Stimulated activated CD4-positive, alpha-beta T cell treated with anti-CD3 and anti-CD28 coated beads, Interleukin-1b, Interleukin-23, amount 100 ng/mL, for 24 hours (primary cell): ENCODE measurements around the gene ECHDC3.

Experiments
- DNase-seq, 4 experiments: peaks; one replicate each; pipeline ENCODE4 v3.0.0-alpha.2; 2020; ENCODE audit warnings: low read depth in 4 of 4, low spot score in 1 of 4

ECHDC3 gene

GRCh38 chr10:11810313-11810766 lies 68.2 kb downstream of the ECHDC3 start:
- DNase-seq: no peak

DNA sequence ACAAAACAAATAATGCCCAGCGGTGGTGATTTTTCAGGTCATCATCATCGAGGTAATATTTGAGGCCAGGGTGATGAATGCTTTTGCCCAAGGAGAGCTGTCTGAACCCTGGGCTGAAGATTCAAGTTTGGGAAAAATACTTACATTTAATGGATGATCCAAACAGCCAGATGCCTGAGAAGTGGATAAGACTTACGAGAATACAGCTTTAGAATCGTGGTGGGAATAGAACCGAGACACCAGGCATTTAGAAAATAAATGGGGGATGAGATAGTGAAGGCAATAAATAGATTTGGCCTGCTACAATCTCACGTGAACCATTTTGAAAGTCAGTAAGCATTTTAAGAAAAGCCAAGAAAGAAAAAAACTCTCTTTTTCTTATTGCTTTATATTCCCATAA lies 68.8 kb downstream of the ECHDC3 start:
- no peak for DNase-seq

DNA sequence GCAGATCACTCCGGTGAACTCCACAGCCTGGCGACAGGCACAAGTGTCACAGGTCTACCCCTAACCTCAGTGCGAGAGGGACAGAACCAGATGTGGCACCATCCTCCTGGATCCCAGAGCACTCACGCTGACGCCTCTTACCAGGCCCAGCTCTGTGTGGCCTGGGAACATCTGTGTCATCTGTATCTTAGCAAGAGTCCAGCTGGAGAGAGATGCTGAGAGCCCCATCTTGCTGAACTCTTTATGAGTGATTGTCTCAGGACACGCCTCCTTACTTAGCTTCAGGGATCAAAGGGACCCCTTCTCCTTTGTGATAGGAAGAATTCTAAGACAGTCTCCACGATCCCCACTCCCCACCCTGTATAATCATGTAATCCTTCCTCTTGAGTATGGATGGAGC lies 71.0 kb downstream of the ECHDC3 start:
- no peak for DNase-seq
